SH-SY5Y (cell line): ENCODE measurements around the gene BABAM2.

Experiments
- GATA2 ChIP-seq: IDR thresholded peaks from 2 replicates; pipeline ENCODE4 v1.6.1; 2011; ENCODE audit warnings: mild to moderate bottlenecking, low read depth, low read length
- GATA3 ChIP-seq: IDR thresholded peaks from 2 replicates; pipeline ENCODE4 v1.6.1; 2011; ENCODE audit warnings: low read depth, mild to moderate bottlenecking, low read length, moderate library complexity

DNA sequence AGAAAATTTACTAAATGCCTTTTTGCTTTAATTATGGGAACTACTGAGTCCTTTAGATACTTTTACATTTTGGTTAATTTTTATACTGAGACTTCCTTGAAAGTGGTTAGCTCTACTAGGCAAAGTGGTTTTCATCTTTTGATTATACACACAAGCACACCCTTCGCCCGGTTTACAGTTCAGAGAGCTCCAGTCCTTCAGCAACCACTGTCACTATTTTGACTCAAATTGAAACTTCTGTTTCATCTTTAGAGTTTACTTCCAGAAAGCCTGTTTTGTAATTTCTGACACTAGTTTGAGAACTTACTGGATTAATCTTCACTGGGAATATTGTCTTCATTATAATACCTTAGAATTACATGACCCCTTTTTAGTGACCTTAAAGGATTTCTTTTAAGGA is 361.8 kb downstream of the BABAM2 start:
- TF ChIP-seq GATA2: no peak
- no peak for TF ChIP-seq GATA3
